Heart left ventricle (tissue), 16 donors: ENCODE results near the gene PLET1. TPM values are rescaled to one million over a fixed set of nuclear protein-coding genes. Genes with fewer than 3 reads are reported as not detected.

Experiments
- ATAC-seq, 4 donors: fragments of 200-7000 bp; cut with Tn5 transposase; one replicate each; pipeline ENCODE4 v1.9.1; 2020 to 2022; ENCODE audit warnings: moderate library complexity in 4 of 4, mild to moderate bottlenecking in 3 of 4, moderate number of reproducible peaks in 1 of 4
- DNase-seq, 5 donors: peaks; one replicate each; pipeline ENCODE4 v3.0.0-alpha.2; 2020
- H3K27ac ChIP-seq, 12 donors: fragments of 200-600 bp; sonication (generic) in 4 of 12; one replicate each; pipeline versions ENCODE4 v1.5.0 to v1.8.0; 2016 to 2022; ENCODE audit warnings: mild to moderate bottlenecking in 2 of 12
- H3K27me3 ChIP-seq, 9 donors: fragments of 200-600 bp; sonication (generic) in 2 of 9; one replicate each; pipeline versions ENCODE4 v1.5.1 to v1.8.0; 2016 to 2022; ENCODE audit warnings: mild to moderate bottlenecking in 3 of 9
- H3K36me3 ChIP-seq, 9 donors: fragments of 200-600 bp; sonication (generic) in 2 of 9; one replicate each; pipeline versions ENCODE4 v1.5.0 to v1.8.0; 2018 to 2022; ENCODE audit warnings: mild to moderate bottlenecking in 2 of 9
- H3K4me1 ChIP-seq, 12 donors: fragments of 200-600 bp; sonication (generic) in 4 of 12; one replicate each; pipeline versions ENCODE4 v1.5.0 to v1.8.0; 2016 to 2022; ENCODE audit warnings: mild to moderate bottlenecking in 3 of 12
- H3K4me3 ChIP-seq, 12 donors: fragments of 200-600 bp; sonication (generic) in 4 of 12; one replicate each; pipeline versions ENCODE4 v1.5.0 to v1.8.0; 2017 to 2022; ENCODE audit warnings: mild to moderate bottlenecking in 9 of 12, moderate library complexity in 4 of 12
- H3K9me3 ChIP-seq, 12 donors: fragments of 200-600 bp; sonication (generic) in 4 of 12; one replicate each; pipeline versions ENCODE4 v1.5.0 to v1.8.0; 2016 to 2022; ENCODE audit warnings: mild to moderate bottlenecking in 1 of 12
- POLR2A ChIP-seq, 2 donors: fragments of 450-650 bp; IDR thresholded peaks; one replicate each; pipeline ENCODE4 v1.6.1; 2017; ENCODE audit warnings: antibody characterized with exemption in 2 of 2, mild to moderate bottlenecking in 2 of 2, moderate library complexity in 2 of 2
- WGBS, 4 donors: extraction: QIAGEN DNeasy Blood & Tissue Kit in 2 of 4; methylation state at CpG; one replicate each; pipeline versions ENCODE4 v1.1.5 to v1.1.7; 2013 to 2018; 5-methylcytosine and 5-hydroxymethylcytosine counted together
- intact Hi-C, 10 donors: fragments of 100-400 bp; cut with DNase I; formaldehyde crosslinking; loops; one replicate each; pipeline versions ENCODE4 v1.11.1 to v1.14.2; 2022
- polyA plus RNA-seq, 2 donors: library from polyadenylated mRNA; stranded (reverse); fragments of 200-250 nt; gene quantifications; one replicate each; pipeline ENCODE4 v1.2.3, GENCODE V29; 2013
- total RNA-seq, 9 donors: library from RNA; depleted of rRNA in 2 of 9; stranded (reverse); fragments of >200 nt in 2 of 9; fragmentation: NEBNext Ultra II Directional in 3 of 9; extraction: Animal tissue kit (Norgen Biotek cat#: 25700) in 3 of 9; gene quantifications; one replicate each; pipeline versions ENCODE4 v1.1.0 to v1.2.4, GENCODE V29; 2016 to 2023
- TF ChIP-seq, protein P1 (sequence below), 12 donors: fragments of 200-600 bp; sonication (generic) in 4 of 12; IDR thresholded peaks; one replicate each; pipeline versions ENCODE4 v1.5.0 to v1.8.0; 2018 to 2022; ENCODE audit warnings: antibody characterized with exemption in 12 of 12, mild to moderate bottlenecking in 5 of 12
- donor health status: ischemic (EF 13 %, LVEDD 7.1; RV severe dilation, severe dysfunction).
- donor health status: healthy with polysubstance abuse.
- donor health status: DM: no; HTN: yes; CAD: no.
- donor health status: DM: no; HTN: no; CAD: no.
- donor health status: ischemic (EF 25% LVEDD 6.9; RV normal size, moderate dysfunction).
- donor health status: ischemic (EF 25% LVEDD 5.7; RV mildly dilated, moderate dysfunction).
- donor health status: healthy.
- donor health status: DM: yes; HTN: yes; CAD: no.
- donor health status: ischemic (EF 35%, LVEDD 5.7; RV mildly dilated, moderate dysfunction).
- donor health status: nonischemic (EF 11% LVEDD 7.7; RV severe dilation, severe dysfunction).
- donor health status: DM: yes; HTN: yes; CAD: no.
- donor health status: PGD.
- donor health status: ischemic (EF 29% LVEDD 5.4; RV normal size, mild dysfunction).
- donor health status: nonischemic (EF 23%, LVEDD 6.1; RV moderate dilation, normal function).

Gene PLET1
- total and polyA plus RNA-seq, 11 donors, result not detected

DNA sequence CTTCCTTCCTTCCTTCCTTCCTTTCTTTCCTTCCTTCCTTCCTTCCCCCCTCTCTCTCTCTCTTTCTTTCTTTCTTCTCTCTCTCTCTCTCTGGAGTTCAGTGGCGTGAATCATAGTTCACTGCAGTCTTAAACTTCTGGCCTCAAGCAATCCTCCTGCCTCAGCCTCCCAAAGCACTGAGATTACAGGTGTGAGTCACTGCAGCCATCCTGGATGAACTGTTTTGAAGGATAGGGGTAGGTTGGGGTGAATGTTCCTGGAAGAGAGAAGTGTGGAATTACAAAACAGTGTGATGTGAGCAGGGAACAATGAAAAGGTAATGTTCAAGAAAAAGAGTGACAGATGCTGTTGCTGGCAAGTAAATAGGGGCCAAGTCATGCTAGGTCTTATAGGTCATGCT is 12.4 kb upstream of the PLET1 start:
- TF ChIP-seq, protein P1, sequence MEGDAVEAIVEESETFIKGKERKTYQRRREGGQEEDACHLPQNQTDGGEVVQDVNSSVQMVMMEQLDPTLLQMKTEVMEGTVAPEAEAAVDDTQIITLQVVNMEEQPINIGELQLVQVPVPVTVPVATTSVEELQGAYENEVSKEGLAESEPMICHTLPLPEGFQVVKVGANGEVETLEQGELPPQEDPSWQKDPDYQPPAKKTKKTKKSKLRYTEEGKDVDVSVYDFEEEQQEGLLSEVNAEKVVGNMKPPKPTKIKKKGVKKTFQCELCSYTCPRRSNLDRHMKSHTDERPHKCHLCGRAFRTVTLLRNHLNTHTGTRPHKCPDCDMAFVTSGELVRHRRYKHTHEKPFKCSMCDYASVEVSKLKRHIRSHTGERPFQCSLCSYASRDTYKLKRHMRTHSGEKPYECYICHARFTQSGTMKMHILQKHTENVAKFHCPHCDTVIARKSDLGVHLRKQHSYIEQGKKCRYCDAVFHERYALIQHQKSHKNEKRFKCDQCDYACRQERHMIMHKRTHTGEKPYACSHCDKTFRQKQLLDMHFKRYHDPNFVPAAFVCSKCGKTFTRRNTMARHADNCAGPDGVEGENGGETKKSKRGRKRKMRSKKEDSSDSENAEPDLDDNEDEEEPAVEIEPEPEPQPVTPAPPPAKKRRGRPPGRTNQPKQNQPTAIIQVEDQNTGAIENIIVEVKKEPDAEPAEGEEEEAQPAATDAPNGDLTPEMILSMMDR (IDR thresholded peaks at IDR 0.05), result no peak
- TF ChIP-seq POLR2A (IDR thresholded peaks at IDR 0.05), result no peak
- intact Hi-C loops, result loop anchor here in 1 of 10 donors (10.0 kb wide), 1 partner anchor 158 kb away; no protein-coding TSS in a partner anchor
- no peaks in the 10 kb centered on the region for H3K4me1 ChIP-seq
- no peak overlapping the region for H3K4me3 ChIP-seq
- 94 to 97% (median 96%) methylated on average over 1 of the region's 1 CpG for WGBS, 4 donors
- no peaks in the 10 kb centered on the region for H3K9me3 ChIP-seq
- no peak overlapping the region for H3K27ac ChIP-seq
- H3K27me3 ChIP-seq, result no peaks in the 10 kb centered on the region
- DNase-seq (no peak), ATAC-seq (no peak)
- no peaks in the 10 kb centered on the region for H3K36me3 ChIP-seq

- Histone ChIP-seq H3K27ac (no peak overlapping the region), H3K36me3 (no peaks in the 10 kb centered on the region), H3K4me3 (no peak overlapping the region), H3K9me3 (no peaks in the 10 kb centered on the region), H3K4me1 (peaks cover 0 to 13% (median 0%) of the 10 kb centered on the region in 12 donors), H3K27me3 (no peaks in the 10 kb centered on the region)
- TF ChIP-seq, protein P1 (IDR thresholded peaks at IDR 0.05), result no peak
- TF ChIP-seq POLR2A (IDR thresholded peaks at IDR 0.05), result no peak
- WGBS, 4 donors, result 86 to 95% (median 93%) methylated on average over 4 of the region's 4 CpGs
- no peak for ATAC-seq
- intact Hi-C loops, result loop anchor here in 1 of 10 donors (10.0 kb wide), 1 partner anchor 156 kb away; no protein-coding TSS in a partner anchor
- DNase-seq, result no peak
Measured at GRCh38 chr11:112271242-112271641, 10.6 kb upstream of the PLET1 start.

GRCh38 chr11:112270551-112271180 is 10.0 kb upstream of the PLET1 start:
- TF ChIP-seq POLR2A (IDR thresholded peaks at IDR 0.05), result no peak
- TF ChIP-seq, protein P1 (IDR thresholded peaks at IDR 0.05), result no peak
- H3K27me3 ChIP-seq, result no peaks in the 10 kb centered on the region
- H3K9me3 ChIP-seq, result no peaks in the 10 kb centered on the region
- H3K4me3 ChIP-seq, result no peak overlapping the region
- H3K4me1 ChIP-seq, result peaks cover 0 to 17% (median 0%) of the 10 kb centered on the region in 12 donors
- intact Hi-C loops, result loop anchor here in 1 of 10 donors (10.0 kb wide), 1 partner anchor 156 kb away; no protein-coding TSS in a partner anchor
- no peak for ATAC-seq
- WGBS, 4 donors, result 68 to 77% (median 72%) methylated on average over 12 of the region's 12 CpGs
- no peak overlapping the region for H3K27ac ChIP-seq
- DNase-seq, result no peak
- no peaks in the 10 kb centered on the region for H3K36me3 ChIP-seq

DNA sequence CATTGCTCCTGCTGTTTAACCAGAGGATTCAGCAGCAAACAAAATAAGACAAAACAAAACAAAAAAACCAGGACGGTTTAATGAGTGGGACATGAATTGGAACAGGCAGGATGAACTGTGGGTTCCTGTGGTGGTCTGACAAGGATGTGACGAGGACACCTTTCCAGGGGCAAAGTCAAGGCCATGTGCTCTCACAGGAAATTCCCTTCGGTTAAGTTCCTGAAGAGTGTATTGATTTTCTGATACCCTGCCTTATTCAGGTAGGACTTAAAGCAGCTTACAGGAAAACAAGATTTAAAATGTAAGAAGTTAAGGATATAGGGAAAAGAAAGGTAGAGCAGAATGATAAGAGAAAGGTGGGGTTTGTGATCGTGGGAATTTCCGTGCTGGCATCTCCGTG is 8.5 kb upstream of the PLET1 start:
- 68 to 86% (median 72%) methylated on average over 6 of the region's 6 CpGs for WGBS, 4 donors
- H3K27ac ChIP-seq, result no peak overlapping the region
- DNase-seq (no peak), ATAC-seq (no peak)
- intact Hi-C loops, result no loop called here
- H3K36me3 ChIP-seq, result no peaks in the 10 kb centered on the region
- no peaks in the 10 kb centered on the region for H3K9me3 ChIP-seq
- TF ChIP-seq, protein P1 (IDR thresholded peaks at IDR 0.05), result no peak
- TF ChIP-seq POLR2A (IDR thresholded peaks at IDR 0.05), result no peak
- peaks cover 0 to 25% (median 0%) of the 10 kb centered on the region in 12 donors for H3K4me1 ChIP-seq
- no peak overlapping the region for H3K4me3 ChIP-seq
- no peaks in the 10 kb centered on the region for H3K27me3 ChIP-seq
